GM19463 (cell line): Measurements from ENCODE around the gene RNF26.

Source experiments
- ATAC-seq: cut with Tn5 transposase; IDR thresholded peaks from one replicate; pipeline ENCODE4 v1.9.1; 2021; ENCODE audit warnings: mild to moderate bottlenecking, moderate library complexity; ENCODE audit not compliant: unreplicated experiment

RNF26 gene

DNA sequence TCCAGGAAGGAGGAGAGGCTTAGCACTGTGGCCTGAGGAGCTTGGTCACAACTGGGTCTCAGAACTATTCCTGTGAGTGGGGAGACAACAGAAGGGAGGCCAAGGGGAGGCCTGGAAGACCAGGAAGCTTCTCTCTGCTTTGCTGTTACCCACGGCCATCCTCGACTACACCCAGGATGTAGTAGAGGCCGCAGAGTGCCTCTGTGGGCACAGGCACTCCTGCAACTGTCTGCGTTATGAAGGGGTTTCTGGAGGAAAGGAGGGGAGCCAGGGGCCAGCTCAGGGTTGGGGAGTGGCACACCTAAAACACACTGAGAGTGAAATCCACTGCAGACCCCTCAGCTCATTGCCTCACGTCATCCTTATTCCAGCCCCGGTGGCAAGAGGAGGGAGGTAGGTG, 16.0 kb downstream of the RNF26 start:
- no peak for ATAC-seq

DNA sequence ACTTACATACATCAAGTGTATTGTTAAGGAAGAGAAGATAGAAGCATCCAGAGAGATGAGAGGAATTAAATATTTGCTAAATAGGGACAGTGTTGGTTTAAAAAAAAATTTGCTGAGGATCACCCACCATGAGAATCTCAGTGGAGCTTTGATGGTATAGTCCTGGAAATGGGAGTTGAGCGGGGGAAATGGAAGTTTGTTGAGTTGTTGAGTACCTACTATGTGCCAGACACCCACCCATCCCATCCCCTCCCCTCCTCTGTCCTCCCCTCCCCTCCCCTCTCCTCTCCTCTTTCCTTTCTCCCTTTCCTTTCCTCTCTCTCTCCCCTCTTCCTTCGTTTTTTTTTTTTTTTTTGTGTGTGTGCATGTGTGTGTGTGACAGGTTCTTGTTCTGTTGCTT, 16.9 kb downstream of the RNF26 start:
- no peak for ATAC-seq

DNA sequence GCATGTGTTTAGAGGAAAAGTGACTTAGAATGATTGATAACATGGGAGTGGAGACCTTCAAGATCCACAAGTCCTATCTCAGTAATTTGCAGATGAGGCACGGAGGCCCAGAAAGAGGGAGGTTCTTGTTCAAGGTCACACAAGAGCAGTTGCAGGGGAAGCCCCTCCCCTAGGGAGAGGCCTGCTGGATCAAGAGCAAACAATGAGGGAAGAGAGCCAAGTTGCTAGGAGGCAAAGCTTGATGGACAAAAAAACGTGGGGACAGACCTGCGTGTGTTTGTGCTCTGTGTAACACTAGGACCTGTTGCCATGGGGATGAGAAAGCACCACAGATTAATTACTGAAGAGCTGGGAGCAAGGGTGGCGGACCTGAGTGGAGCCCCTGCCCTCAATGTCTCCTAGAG, 18.5 kb downstream of the RNF26 start:
- ATAC-seq: no peak

DNA sequence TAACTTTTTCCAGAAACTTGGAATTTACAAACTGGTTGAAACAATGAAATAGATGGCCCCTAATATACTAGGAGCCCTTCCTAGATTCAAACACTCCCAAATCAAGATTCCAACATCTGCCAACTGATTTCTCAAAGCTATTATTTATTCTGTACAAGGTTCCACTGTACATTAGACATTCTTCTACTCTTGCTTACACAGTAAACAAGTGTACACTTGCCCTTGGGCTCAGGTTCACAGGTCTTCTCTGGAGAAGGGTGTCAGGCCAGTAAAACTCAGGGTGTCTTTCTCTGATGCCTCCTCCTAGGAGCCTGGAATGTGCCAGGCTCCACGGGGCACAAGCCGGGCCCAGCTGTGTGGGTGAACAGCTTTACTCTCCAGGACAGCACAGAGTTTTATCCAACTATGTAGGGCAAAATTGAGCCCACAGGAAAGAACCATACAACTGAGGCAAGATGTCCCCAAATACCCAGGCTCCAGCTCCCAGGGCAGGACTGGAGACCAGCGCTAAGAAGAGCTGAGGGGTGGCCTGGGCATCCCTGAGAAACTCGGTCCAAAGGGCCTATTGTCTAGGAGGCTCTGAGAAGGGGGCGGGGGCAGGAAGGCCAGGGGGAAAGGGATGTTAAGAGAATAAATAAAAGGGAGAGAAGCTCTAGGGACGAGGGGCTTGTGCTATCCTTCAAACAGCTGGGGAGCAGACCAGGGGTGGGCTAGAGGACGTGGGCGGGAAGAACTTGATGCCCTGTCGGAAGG, 20.9 kb downstream of the RNF26 start:
- no peak for ATAC-seq

DNA sequence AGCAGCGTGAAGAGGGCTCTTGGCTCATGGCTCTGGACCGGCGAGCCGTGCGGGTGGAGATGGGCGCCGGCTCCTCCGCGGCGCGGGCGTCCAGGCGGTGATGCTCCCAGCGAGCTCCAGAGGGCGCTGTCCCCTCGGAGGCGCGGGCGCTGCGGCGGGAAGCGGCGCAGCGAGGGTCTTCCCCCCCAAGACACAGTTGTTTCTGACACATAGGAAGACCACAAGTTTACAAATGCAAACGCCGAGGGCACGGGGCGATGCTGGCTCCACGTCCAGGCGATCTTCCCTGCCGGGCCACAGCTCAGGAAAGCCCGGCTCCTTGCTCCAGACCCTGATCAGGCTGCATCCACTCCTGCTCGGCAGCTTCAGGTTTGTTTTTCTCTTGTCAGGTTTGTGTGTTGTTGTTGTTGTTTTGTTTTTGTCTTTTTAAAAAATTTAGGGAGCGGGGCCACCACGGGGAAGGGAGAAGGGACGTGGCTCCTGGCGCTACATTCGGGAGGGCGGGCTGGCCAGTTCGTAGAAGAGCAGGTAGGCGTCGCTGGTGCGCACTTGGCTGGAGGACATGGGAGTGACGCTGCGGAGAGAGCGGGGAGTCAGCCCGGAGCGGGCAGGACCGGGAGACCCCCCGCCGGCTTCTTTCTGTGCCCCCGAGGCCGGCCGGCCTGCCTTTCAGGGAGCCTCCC, 22.2 kb downstream of the RNF26 start:
- peak; percentile 57 for ATAC-seq

DNA sequence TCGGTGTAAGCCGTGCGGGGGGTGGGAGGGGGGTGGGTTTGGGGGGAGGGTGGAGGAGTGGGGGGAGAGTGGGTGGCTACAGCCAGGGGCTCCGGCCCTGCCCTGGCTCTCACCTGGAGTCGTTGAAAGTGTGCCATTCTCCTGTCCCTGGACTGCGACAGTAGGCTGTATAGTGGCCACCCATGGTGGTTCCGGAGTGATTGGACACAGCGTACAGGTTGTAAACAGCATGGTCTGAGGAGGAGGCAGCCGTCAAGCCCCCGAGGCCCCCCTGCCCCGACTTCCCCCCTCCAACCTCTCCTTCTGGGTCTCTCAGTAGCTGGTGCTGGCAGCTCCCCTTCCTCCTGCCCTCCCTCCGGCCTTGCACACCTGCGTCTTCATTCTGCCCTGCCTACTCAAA, 22.7 kb downstream of the RNF26 start:
- ATAC-seq: no peak

DNA sequence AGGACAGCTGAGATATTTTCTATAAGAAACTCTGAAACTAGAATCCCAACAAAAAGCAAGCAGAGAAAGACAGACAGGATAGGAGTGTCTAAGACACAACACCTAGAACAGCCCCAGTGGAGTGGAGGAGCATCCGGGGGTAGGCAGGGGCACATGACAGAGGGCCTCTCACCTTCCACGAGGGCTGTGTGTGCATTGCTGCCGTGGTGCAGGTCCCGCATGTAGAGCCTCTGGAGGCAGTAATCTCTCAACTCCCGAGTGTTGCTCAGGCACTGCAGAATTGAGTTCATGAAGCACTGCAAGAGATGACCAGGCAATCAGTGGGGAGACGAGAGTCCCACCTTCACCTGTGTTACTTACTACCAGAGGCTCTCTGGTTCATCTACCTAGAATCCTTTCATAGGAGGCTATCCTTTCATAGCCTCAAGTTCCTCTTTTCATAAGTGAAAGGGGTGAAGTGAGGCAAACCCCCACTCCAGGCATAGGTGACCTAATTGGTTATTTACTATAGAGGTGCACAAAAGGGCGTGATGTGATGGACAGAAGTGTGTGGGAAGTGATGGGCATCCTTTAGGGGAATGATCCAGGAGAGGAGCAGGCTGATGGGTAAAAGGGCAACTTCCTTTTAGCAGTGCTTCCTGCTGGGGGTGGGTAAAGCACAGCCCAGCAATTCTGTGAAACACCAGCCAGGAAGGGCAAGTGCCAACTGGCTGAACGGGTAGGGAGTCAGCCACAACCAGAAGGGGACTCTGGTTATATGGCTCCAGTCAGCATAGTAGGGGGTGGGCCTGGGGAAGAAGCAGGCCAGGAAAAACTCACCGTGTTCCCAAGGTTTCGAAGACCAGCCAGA, 25.3 kb downstream of the RNF26 start:
- ATAC-seq: no peak

DNA sequence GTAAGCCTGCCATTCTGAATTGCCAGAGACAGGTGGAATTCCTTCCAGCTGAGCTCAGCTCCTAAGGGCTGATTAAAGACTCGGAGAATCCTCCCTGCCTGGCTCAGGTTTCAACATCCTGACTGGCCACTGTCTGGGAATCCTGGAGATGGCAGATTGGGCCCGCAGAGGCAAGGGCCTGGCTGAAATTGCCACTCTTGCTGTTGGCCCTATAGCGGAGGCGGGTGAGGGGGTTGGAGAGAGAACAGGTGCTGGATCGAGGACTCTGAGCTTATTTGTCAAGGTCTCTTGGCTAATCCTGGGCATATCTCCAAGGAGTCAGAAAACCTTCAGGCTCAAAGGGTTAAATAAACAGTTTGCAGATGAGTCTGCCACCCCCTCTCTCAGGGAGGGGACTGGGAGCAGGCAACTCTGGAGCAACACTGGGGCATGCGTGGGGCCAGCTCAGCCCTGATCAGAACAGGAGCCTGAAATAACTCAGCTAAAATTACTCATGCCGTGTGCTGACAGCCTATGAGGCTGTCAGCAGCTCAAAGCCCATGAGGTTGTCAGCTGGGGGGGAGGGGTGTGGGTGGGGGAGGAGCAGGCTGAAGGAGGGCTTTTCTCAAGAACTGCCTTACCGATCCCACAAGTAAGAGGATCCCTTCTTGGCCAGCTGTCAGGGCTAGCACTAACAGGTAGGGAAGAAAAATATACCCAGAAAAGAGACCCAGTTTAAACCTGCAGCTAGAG, 26.9 kb downstream of the RNF26 start:
- no peak for ATAC-seq

DNA sequence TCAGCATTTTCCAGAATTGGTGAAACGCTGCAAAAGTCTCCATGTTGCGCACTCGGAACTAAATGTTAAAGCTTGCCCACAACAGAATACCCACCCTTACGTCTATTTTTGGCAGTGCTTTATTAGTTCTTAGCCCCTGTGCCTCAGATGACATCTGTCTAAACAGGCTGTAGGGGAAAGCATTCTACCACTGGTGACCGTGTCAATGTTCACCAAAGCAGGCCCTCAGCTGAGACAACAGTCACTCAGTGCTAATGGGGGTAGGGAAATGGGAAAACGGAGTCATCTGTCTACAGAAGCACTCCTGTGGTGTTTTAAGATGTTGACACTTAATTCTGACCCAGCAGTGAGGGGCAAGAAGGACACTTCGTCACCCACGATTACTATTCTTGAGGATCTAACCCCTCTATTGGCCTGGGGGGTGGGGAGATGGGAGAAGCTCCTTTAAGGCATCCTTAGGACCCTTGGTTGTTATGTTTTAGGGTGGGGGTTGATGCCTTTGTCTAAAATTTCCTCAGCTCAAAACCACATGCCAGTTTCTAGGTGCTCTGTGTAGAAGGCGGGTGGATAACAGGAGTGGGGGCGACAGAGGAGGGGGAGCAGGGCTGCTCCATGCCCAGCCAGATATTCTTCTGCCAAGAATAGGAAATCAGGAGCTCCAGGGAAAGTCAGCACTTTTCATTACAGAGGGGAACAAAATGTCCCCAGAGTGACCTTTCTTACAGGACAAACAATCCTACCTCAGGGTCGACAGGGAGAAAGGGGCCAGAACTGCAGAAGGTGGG, 27.8 kb downstream of the RNF26 start:
- ATAC-seq: no peak

DNA sequence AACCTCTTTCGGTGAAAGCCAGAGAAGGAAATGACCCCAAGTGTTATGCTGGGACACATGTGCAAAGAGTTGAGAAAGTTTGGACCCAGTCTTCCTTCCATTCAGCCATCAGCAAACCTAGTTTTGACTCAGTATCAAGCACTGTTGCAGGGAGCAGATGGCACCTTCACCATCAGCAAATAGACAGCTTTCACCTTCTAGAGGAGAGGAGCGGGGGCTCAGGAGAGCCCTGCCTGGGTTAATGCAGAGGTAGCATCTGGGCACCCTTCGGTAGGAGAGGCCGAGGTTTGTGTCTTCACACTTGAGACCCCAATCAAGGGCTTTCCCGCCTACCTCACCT, 28.4 kb downstream of the RNF26 start:
- ATAC-seq: no peak

DNA sequence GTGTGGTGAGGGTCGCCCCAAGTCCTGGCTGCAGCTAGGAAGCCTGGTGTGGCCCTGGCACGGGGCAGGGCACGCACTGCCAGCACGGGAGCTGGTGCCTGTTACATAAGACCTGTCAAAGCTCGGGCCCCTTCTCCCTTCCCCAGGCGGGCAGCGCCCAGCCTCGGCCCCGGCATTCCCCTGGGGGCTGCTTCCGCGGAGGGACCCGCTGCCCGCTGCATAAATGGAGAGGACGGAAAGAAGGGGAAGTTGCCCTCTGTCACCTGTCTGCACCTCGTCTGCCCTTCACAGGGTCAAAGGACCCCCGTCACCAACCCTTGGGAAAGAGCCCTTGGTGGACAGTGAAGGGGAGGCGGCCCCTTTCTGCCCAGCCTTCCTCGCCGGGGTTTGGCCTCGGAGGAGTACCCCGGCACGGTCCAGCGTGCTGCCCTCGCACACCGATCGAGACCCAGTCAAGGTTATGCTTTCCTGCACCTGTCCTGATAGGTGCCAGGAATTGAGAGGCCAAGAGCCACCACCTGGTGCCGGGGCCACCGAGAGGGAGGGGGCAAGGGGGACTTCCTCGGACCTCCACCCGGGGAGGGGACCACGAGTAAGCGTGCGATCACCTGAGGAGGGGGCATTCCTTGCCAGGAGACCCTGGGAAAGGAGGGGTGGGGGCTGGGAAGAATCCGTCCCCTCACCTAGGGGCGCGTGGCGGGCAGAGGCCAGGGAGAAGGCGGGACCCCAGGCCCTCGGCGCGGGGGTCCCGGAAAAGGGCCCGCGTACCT, 28.9 kb downstream of the RNF26 start:
- ATAC-seq: no peak

DNA sequence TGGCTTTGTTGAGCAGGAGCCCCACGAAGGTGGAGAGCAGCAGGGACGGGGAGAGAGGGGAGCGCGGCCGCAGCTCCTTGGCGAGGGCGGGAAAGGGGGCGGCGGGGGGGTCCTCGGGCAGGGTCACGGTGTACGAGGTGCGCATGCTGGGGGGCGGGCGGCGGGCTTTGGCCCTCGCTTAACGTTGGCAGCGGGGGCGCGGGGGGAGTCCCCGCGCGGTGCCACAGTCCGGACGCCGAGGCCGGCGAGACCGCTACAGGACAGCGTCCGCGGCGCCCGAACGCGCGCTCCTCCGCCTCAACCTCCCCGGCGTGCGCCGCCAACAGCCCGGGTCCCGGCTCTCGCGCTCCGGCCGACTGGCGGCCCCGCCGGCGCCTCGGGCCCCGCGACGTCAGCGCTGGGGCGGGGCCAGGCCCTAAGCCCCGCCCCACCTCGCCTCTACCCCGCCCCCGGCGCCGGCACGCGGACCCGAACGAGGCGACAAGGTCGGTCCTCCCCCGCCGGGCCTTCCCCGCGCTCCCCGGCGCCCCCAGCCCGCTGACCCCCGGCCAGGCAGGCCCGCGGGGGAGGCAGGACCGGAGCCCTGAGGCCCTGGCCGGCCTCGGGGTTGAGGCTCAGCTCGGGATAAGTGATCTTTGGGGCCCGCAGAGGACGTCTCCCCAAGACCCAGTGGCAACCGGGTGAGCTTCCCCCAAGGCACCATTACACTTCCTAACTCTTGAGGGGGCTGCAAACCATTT, 29.7 kb downstream of the RNF26 start:
- no peak for ATAC-seq

DNA sequence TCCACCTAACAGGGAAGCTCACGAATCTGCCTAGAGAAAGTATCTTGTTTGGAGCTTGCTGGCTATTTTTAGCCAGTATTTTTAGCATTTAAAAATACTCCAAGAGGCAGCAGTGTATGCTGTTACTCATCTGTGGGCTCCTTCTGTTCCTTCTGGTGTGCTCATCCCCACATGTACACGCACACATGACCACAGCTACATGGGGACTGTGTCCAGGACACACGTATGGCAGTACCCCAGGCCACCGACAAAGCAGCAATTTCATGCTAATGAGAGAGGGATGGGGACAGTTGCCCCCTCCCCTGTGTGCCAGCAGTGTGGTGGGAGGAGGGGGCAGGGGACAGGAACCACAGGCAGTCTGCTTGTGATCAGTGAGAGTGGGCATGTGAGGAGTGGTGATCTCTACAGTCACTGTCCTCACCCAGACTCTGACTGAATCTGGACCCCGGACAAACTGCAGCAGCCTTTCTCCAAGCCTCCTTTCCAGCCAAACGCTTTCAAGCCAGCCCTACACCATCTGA, 30.8 kb downstream of the RNF26 start:
- no peak for ATAC-seq

DNA sequence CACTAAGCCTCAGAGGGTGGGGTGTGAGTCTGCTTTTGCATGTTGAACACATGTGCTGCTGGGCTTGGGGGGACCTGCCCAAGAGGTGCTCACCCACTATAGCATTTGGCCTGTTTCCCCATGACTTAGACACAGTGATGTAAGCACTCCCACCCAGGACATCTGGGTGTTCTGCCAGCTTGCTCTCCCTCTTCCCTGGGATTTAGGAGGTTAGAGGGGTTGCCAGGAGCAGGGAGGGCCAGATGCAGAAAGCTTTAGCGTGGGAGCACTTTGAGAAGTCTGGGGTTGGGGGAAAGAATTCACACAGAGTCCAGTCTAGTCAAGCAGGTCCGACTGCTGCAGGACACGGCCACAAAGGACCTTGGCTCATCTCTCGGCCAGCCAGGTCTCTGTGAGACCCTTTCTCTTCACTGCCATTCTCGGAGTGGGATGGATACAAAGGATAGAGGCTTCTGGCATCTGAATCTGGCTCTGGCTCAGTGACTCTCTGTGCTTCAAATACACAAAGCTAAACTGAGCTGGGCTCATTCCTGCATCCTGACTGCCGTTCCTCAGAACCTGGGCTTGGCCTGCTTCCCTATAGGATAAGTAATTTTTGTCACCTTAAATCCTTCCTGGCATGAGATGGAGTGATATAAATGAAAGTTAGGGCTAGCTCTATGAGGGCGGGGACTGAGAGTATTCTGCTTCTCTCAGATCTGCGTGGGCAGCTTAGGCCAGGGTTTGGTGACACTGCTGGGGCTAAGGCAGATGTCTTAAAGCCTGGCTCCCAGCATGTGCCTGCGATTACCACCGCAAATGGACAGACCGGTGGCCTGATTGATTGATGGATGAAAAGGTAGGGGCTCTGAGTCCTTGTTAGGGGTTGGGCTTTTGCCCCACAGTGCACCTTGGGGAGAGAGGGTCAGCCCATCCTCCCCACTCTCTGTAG, 32.6 kb downstream of the RNF26 start:
- ATAC-seq: no peak

DNA sequence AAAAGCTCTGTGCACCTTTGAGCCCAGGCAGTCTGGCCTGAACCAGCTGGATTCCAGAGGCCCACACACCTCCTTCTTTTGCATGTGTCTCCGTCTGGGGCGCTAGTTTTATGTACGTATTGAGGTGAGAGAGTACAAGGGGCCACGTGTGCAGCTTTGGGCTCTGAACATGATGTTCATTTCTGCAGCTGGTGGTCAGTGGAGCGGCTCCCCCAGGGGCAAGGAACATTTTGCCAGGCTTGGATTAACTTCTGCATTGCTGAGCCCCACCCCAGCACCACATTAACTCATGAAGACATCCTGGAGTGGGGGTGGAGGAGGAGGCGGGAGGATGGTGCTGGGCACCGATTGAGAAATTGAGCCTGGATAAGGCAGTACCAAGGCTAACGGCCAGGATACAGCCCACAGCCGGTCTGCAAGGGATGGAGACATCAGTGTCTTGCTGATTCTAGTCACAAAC, 33.4 kb downstream of the RNF26 start:
- ATAC-seq: no peak

DNA sequence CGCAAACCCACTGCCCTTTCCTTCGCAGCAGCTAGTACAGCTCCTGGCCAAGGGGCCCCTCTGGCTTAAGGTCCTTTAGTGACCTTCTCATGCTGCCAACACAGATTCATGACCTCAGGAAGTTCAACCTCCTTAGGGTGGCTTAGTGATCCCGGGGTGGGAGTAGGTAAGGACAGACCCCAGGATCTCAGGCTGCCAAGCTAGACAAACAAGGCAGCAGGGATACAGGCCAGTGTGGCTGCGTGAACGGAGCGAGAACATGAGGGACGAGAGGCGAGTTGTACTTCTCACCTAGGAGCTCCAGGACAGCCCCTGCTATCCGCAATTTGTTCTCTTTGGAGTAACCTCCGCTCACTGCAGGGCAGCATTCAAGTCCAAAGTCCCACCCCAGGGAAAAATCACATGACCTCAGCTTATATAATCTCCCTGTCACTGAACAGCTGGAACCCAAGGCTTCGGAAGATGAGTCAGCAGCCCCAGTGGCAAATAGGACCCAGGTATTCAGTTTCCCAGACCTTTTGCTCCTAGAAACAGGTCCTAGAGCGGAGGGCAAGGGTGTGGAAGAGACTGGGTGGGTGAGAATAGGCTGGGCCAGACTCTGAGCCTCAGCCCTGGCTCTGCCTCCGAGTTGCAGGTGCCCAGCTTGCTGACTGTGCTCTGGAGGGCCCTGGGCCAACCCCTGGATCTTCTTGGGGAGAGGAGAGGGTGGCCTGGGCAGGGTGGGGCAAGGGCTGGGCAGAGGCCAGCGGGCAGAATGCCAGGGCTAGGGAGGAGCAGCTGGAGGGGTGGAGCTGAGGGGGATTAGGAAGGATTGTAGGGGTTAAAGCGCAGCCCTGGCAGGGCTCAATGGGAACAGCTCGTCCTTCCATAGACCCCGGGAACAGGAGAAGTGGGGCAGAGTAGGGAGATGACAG, 34.1 kb downstream of the RNF26 start:
- no peak for ATAC-seq
